ENCODE measurements around the gene LRRC25.
"Not testable (repeated sequence)": the region's sequence is repeated elsewhere in the genome, so short reads cannot be mapped to it uniquely, and the experiment has no call there.

Gene LRRC25

GRCh38 chr19:18362934-18363542 is 34.4 kb downstream of the LRRC25 start:
- TF ChIP-seq CTCF (IDR thresholded peaks at IDR 0.05; ENCODE audit: borderline replicate concordance, control extremely low read depth, extremely low read depth, insufficient read depth, missing control alignments): no peak
- no peak for DNase-seq (ENCODE audit: low spot score)
- in situ Hi-C loops (cut with MboI; ENCODE audit: low sequenced_read_pairs, unreplicated experiment): no loop called here

- TF ChIP-seq CTCF (IDR thresholded peaks at IDR 0.05; ENCODE audit: borderline replicate concordance, control extremely low read depth, extremely low read depth, insufficient read depth, missing control alignments): no peak
- in situ Hi-C loops (cut with MboI; ENCODE audit: low sequenced_read_pairs, unreplicated experiment): no loop called here
- no peak for DNase-seq (ENCODE audit: low spot score)
These were observed 35.8 kb downstream of the LRRC25 start for GRCh38 chr19:18361646-18362045.

DNA sequence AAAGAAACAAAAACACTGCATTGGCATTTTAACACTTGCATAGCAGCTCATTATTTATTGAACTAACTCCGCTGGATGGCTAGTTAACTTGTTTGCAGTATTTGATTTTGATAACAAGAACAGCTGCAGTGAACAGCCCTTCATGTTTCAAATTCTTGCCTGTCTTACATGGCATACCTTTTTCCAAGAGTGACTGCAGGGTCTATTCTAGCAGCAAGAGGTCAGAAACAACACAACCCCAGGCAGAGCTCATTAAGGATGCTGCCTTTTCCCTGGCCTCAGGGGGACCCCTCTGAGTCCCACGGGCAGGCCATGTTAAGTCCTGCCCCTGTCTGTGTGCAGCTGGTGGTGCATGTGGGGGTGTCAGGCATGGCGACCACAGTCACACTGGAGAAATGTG is 40.4 kb downstream of the LRRC25 start:
- in situ Hi-C loops (cut with MboI; ENCODE audit: low sequenced_read_pairs, unreplicated experiment): no loop called here
- DNase-seq (ENCODE audit: low spot score): no peak
- no peak for TF ChIP-seq CTCF (IDR thresholded peaks at IDR 0.05; ENCODE audit: borderline replicate concordance, control extremely low read depth, extremely low read depth, insufficient read depth, missing control alignments)

DNA sequence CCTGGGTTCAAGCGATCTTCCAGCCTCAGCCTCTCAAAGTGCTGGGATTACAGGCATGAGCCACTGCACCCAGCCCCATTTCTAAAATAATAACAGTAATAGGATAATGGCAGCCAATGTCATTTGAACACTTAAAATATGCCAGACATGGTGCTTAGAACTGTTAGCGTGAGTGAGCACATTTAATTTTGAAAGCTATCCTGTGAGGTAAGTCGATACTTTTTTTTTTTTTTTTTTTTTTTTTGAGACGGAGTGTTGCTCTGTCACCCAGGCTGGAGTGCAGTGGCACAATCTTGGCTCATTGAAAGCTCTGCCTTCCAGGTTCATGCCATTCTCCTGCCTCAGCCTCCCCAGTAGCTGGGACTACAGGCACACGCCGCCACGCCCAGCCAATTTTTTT is 42.7 kb downstream of the LRRC25 start:
- in situ Hi-C loops (cut with MboI; ENCODE audit: low sequenced_read_pairs, unreplicated experiment); DNase-seq (ENCODE audit: low spot score): not testable (repeated sequence)

GRCh38 chr19:18353378-18354005 is 43.9 kb downstream of the LRRC25 start:
- no peak for DNase-seq (ENCODE audit: low spot score)
- no peak for TF ChIP-seq CTCF (IDR thresholded peaks at IDR 0.05; ENCODE audit: borderline replicate concordance, control extremely low read depth, extremely low read depth, insufficient read depth, missing control alignments)
- in situ Hi-C loops (cut with MboI; ENCODE audit: low sequenced_read_pairs, unreplicated experiment): no loop called here

GRCh38 chr19:18351544-18351943 is 45.9 kb downstream of the LRRC25 start:
- in situ Hi-C loops (cut with MboI; ENCODE audit: low sequenced_read_pairs, unreplicated experiment): no loop called here
- TF ChIP-seq CTCF (IDR thresholded peaks at IDR 0.05; ENCODE audit: borderline replicate concordance, control extremely low read depth, extremely low read depth, insufficient read depth, missing control alignments): no peak
- DNase-seq (ENCODE audit: low spot score): no peak

GRCh38 chr19:18350490-18350889 is 46.9 kb downstream of the LRRC25 start:
- in situ Hi-C loops (cut with MboI; ENCODE audit: low sequenced_read_pairs, unreplicated experiment): no loop called here
- no peak for DNase-seq (ENCODE audit: low spot score)
- TF ChIP-seq CTCF (IDR thresholded peaks at IDR 0.05; ENCODE audit: borderline replicate concordance, control extremely low read depth, extremely low read depth, insufficient read depth, missing control alignments): no peak
